ENCODE data around the gene MYOC. TPM values are rescaled to one million over a fixed set of nuclear protein-coding genes. Genes with fewer than 3 reads are reported as not detected.

The MYOC gene
- polyA plus RNA-seq, 1 experiment, result not detected

GRCh38 chr1:171653796-171654195 is 1.3 kb upstream of the MYOC start:
- H3K9me3 ChIP-seq (ENCODE audit: control insufficient read depth, insufficient read depth, low read length), result no peaks in the 10 kb centered on the region

GRCh38 chr1:171646249-171646560 is 6.3 kb downstream of the MYOC start:
- ChIA-PET CTCF (interaction anchor here (0.6 to 6.1 kb wide), 12 partner anchors 10 to 356 kb away, joined by 3 to 197 read pairs (median 10); no protein-coding TSS in a partner anchor), POLR2A (interaction anchor here (0.9 kb wide), 1 partner anchor 108 kb away, joined by 5 read pairs; no protein-coding TSS in a partner anchor)
- Histone ChIP-seq H3K27ac (ENCODE audit: low read depth, low read length) (no peak overlapping the region), H3K9me3 (ENCODE audit: control insufficient read depth, insufficient read depth, low read length) (no peaks in the 10 kb centered on the region), H3K27me3 (ENCODE audit: control insufficient read depth, insufficient read depth, low read length) (no peaks in the 10 kb centered on the region), H3K4me3 (ENCODE audit: low read depth, low read length) (no peak overlapping the region)
- DNase-seq (ENCODE audit: low read depth, low spot score), result no peak
- no peak for TF ChIP-seq CTCF (IDR thresholded peaks at IDR 0.05; ENCODE audit: low read depth, low read length)

More at GRCh38 chr1:171653796-171654195, 1.3 kb upstream of the MYOC start:
- Histone ChIP-seq H3K4me3 (ENCODE audit: low read depth, low read length) (no peak overlapping the region), H3K27ac (ENCODE audit: low read depth, low read length) (no peak overlapping the region), H3K27me3 (ENCODE audit: control insufficient read depth, insufficient read depth, low read length) (no peaks in the 10 kb centered on the region)
- ChIA-PET POLR2A (no interaction called here), CTCF (interaction anchor here (0.9 to 5.0 kb wide), 3 partner anchors 9 to 332 kb away, joined by 4 to 57 read pairs (median 22); no protein-coding TSS in a partner anchor)
- TF ChIP-seq CTCF (IDR thresholded peaks at IDR 0.05; ENCODE audit: low read depth, low read length), result no peak
- no peak for DNase-seq (ENCODE audit: low read depth, low spot score)

- no peak overlapping the region for H3K27ac ChIP-seq (ENCODE audit: low read depth, low read length)
- CTCF ChIA-PET, result interaction anchor here (0.5 to 6.1 kb wide), 29 partner anchors 10 to 357 kb away, joined by 3 to 197 read pairs (median 6); partner anchors contain the start of genes METTL13 and PRRC2C
These were observed 6.8 kb downstream of the MYOC start for GRCh38 chr1:171645553-171646248.

GRCh38 chr1:171644805-171645483 is 7.5 kb downstream of the MYOC start:
- no peak overlapping the region for H3K4me3 ChIP-seq (ENCODE audit: low read depth, low read length)
- POLR2A ChIA-PET, result no interaction called here

More at GRCh38 chr1:171645553-171646248, 6.8 kb downstream of the MYOC start:
- POLR2A ChIA-PET, result interaction anchor here (0.9 kb wide), 1 partner anchor 108 kb away, joined by 5 read pairs; no protein-coding TSS in a partner anchor
- DNase-seq (ENCODE audit: low read depth, low spot score), result no peak
- H3K9me3 ChIP-seq (ENCODE audit: control insufficient read depth, insufficient read depth, low read length), result no peaks in the 10 kb centered on the region
- H3K27me3 ChIP-seq (ENCODE audit: control insufficient read depth, insufficient read depth, low read length), result no peaks in the 10 kb centered on the region
- TF ChIP-seq CTCF (IDR thresholded peaks at IDR 0.05; ENCODE audit: low read depth, low read length), result no peak
- H3K4me3 ChIP-seq (ENCODE audit: low read depth, low read length), result no peak overlapping the region

More at GRCh38 chr1:171644805-171645483, 7.5 kb downstream of the MYOC start:
- CTCF ChIA-PET, result interaction anchor here (0.5 to 6.1 kb wide), 61 partner anchors 9 to 464 kb away, joined by 3 to 197 read pairs (median 5); partner anchors contain the start of genes DNM3, METTL13 and PRRC2C
- Histone ChIP-seq H3K27me3 (ENCODE audit: control insufficient read depth, insufficient read depth, low read length) (no peaks in the 10 kb centered on the region), H3K27ac (ENCODE audit: low read depth, low read length) (no peak overlapping the region), H3K9me3 (ENCODE audit: control insufficient read depth, insufficient read depth, low read length) (no peaks in the 10 kb centered on the region)
- TF ChIP-seq CTCF (IDR thresholded peaks at IDR 0.05; ENCODE audit: low read depth, low read length), result peak; percentile 93
- DNase-seq (ENCODE audit: low read depth, low spot score), result peak; percentile 61

Data from AG04450 (cell line).